ENCODE results near the gene WNT5A. TPM values are rescaled to one million over a fixed set of nuclear protein-coding genes. Genes with fewer than 3 reads are reported as not detected.

WNT5A gene
- total RNA-seq, 1 experiment from 2014 or later: 0.15 TPM

DNA sequence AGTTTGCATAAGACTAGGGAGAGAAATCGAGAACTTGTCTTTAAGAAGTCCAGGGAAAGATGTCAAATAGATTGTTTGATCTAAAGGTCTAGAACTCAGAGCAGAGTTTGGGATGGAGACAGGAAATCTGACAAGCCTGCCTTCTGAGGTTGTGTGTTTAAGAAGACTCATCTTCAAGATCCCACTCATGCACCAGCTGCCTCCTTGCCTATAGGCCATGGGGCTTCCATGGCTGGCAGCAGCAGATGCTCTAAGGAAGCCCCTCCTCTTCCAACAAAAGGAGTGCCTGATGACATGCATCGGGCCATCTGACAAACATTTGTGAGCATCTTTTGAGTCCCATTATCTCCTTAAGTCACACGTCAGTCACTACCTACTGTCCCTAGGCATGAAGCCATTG lies 47.4 kb downstream of the WNT5A start:
- H3K9ac ChIP-seq (ENCODE audit: low read length): no peak overlapping the region
- no peaks in the 10 kb centered on the region for H3K27me3 ChIP-seq (ENCODE audit: insufficient read depth, low read length)
- CTCF ChIA-PET: no interaction called here
- BruUV-seq (replicated peaks): no TSS peak
- no peaks in the 10 kb centered on the region for H4K20me1 ChIP-seq (ENCODE audit: insufficient read depth)
- no peaks in the 10 kb centered on the region for H3K36me3 ChIP-seq (ENCODE audit: control insufficient read depth in 1 of 2, insufficient read depth in 2 of 2, low read length in 2 of 2)
- no peaks in the 10 kb centered on the region for H3K79me2 ChIP-seq (ENCODE audit: insufficient read depth, low read length)
- TF ChIP-seq TCF7L2 (IDR thresholded peaks at IDR 0.05; ENCODE audit: borderline replicate concordance, extremely low read depth, insufficient read depth, insufficient read length) (no peak), EZH2phosphoT487 (IDR thresholded peaks at IDR 0.05; ENCODE audit: borderline replicate concordance) (no peak), POLR2A (IDR thresholded peaks at IDR 0.05; ENCODE audit: borderline replicate concordance, extremely low read depth, insufficient read depth, insufficient read length) (no peak), POLR2AphosphoS5 (IDR thresholded peaks at IDR 0.05; ENCODE audit: low read depth, low read length) (no peak), ZBTB33 (IDR thresholded peaks at IDR 0.05; ENCODE audit: extremely low read depth, insufficient replicate concordance, low read length) (no peak), YY1 (IDR thresholded peaks at IDR 0.05; ENCODE audit: extremely low read depth, insufficient replicate concordance, low read depth, low read length) (no peak), RAD21 (IDR thresholded peaks at IDR 0.05; ENCODE audit: low read depth) (no peak)
- no peak overlapping the region for H2AFZ ChIP-seq (ENCODE audit: low read depth, low read length, poor library complexity, severe bottlenecking)
- H3K27ac ChIP-seq (ENCODE audit: low read depth, low read length): no peak overlapping the region
- H3K4me3 ChIP-seq (replicated peaks in 1 of 2; ENCODE audit: low read depth in 1 of 2, low read length in 2 of 2): no peak overlapping the region
- POLR2A ChIA-PET: no interaction called here
- DNase-seq (ENCODE audit: low read depth, low spot score) (no peak), ATAC-seq (no peak)
- H3K4me1 ChIP-seq (ENCODE audit: control insufficient read depth in 1 of 2, insufficient read depth in 2 of 2, low read length in 2 of 2): no peaks in the 10 kb centered on the region
- RAD21 ChIA-PET (ENCODE audit: low non-redundant PET in 1 of 2, low total read pairs in 2 of 2, uncharacterized antibody in 2 of 2, unreplicated experiment in 2 of 2): no interaction called here
- intact Hi-C loops (cut with micrococcal nuclease): no loop called here
- H3K9me2 ChIP-seq (ENCODE audit: insufficient read depth): no peaks in the 10 kb centered on the region
- H3K4me2 ChIP-seq (ENCODE audit: low read length): no peak overlapping the region
- no peaks in the 10 kb centered on the region; a peak in 2 of 4 replicates for H3K9me3 ChIP-seq (ENCODE audit: control insufficient read depth in 1 of 2, insufficient read depth in 1 of 2, low read depth in 1 of 2, low read length in 2 of 2)

- no TSS peak for BruUV-seq (replicated peaks)
- ATAC-seq: no peak
- intact Hi-C loops (cut with micrococcal nuclease): no loop called here
These were observed 50.5 kb downstream of the WNT5A start for GRCh38 chr3:55436644-55437043.

More at GRCh38 chr3:55436644-55437043, 50.5 kb downstream of the WNT5A start:
- H3K4me3 ChIP-seq (replicated peaks in 1 of 2; ENCODE audit: low read depth in 1 of 2, low read length in 2 of 2): no peak overlapping the region
- H3K9me2 ChIP-seq (ENCODE audit: insufficient read depth): no peaks in the 10 kb centered on the region
- ChIA-PET RAD21 (ENCODE audit: low non-redundant PET in 1 of 2, low total read pairs in 2 of 2, uncharacterized antibody in 2 of 2, unreplicated experiment in 2 of 2) (no interaction called here), POLR2A (no interaction called here), CTCF (no interaction called here)
- no peaks in the 10 kb centered on the region for H3K4me1 ChIP-seq (ENCODE audit: control insufficient read depth in 1 of 2, insufficient read depth in 2 of 2, low read length in 2 of 2)
- H2AFZ ChIP-seq (ENCODE audit: low read depth, low read length, poor library complexity, severe bottlenecking): no peak overlapping the region
- H3K9ac ChIP-seq (ENCODE audit: low read length): no peak overlapping the region
- no peaks in the 10 kb centered on the region; a peak in 2 of 4 replicates for H3K9me3 ChIP-seq (ENCODE audit: control insufficient read depth in 1 of 2, insufficient read depth in 1 of 2, low read depth in 1 of 2, low read length in 2 of 2)
- no peak for TF ChIP-seq EZH2phosphoT487 (IDR thresholded peaks at IDR 0.05; ENCODE audit: borderline replicate concordance)
- no peak for TF ChIP-seq RAD21 (IDR thresholded peaks at IDR 0.05; ENCODE audit: low read depth)
- no peak for TF ChIP-seq POLR2AphosphoS5 (IDR thresholded peaks at IDR 0.05; ENCODE audit: low read depth, low read length)
- H3K4me2 ChIP-seq (ENCODE audit: low read length): no peak overlapping the region
- no peaks in the 10 kb centered on the region for H3K79me2 ChIP-seq (ENCODE audit: insufficient read depth, low read length)
- no peak for DNase-seq (ENCODE audit: low read depth, low spot score)
- H3K36me3 ChIP-seq (ENCODE audit: control insufficient read depth in 1 of 2, insufficient read depth in 2 of 2, low read length in 2 of 2): no peaks in the 10 kb centered on the region
- no peaks in the 10 kb centered on the region for H3K27me3 ChIP-seq (ENCODE audit: insufficient read depth, low read length)
- no peak overlapping the region for H3K27ac ChIP-seq (ENCODE audit: low read depth, low read length)
- no peaks in the 10 kb centered on the region for H4K20me1 ChIP-seq (ENCODE audit: insufficient read depth)

All from HCT116 (cell line).